ENCODE results near the gene MYDGF.

The MYDGF gene

GRCh38 chr19:4647676-4648644 is 22.2 kb downstream of the MYDGF start:
- TF ChIP-seq CTCF (IDR thresholded peaks at IDR 0.05; ENCODE audit: control insufficient read depth, extremely low read depth, insufficient read depth): no peak
- H3K4me3 ChIP-seq (ENCODE audit: low read depth, low read length): no peak overlapping the region
- DNase-seq (ENCODE audit: low read depth): no peak

- H3K4me3 ChIP-seq (ENCODE audit: low read depth, low read length): no peak overlapping the region
- TF ChIP-seq CTCF (IDR thresholded peaks at IDR 0.05; ENCODE audit: control insufficient read depth, extremely low read depth, insufficient read depth): no peak
These were observed 24.4 kb downstream of the MYDGF start for GRCh38 chr19:4645718-4646117.

GRCh38 chr19:4642625-4643024 is 27.5 kb downstream of the MYDGF start:
- TF ChIP-seq CTCF (IDR thresholded peaks at IDR 0.05; ENCODE audit: control insufficient read depth, extremely low read depth, insufficient read depth): no peak
- H3K4me3 ChIP-seq (ENCODE audit: low read depth, low read length): no peak overlapping the region
- no peak for DNase-seq (ENCODE audit: low read depth)

More at GRCh38 chr19:4645718-4646117, 24.4 kb downstream of the MYDGF start:
- no peak for DNase-seq (ENCODE audit: low read depth)

- H3K4me3 ChIP-seq (ENCODE audit: low read depth, low read length): no peak overlapping the region
- no peak for DNase-seq (ENCODE audit: low read depth)
- TF ChIP-seq CTCF (IDR thresholded peaks at IDR 0.05; ENCODE audit: control insufficient read depth, extremely low read depth, insufficient read depth): no peak
These were observed 29.0 kb downstream of the MYDGF start for GRCh38 chr19:4641132-4641531.

- TF ChIP-seq CTCF (IDR thresholded peaks at IDR 0.05; ENCODE audit: control insufficient read depth, extremely low read depth, insufficient read depth): no peak
- DNase-seq (ENCODE audit: low read depth): no peak
- H3K4me3 ChIP-seq (ENCODE audit: low read depth, low read length): peak overlapping the region; percentile 62
These were observed 29.7 kb downstream of the MYDGF start for GRCh38 chr19:4640247-4641000.

- no peak for TF ChIP-seq CTCF (IDR thresholded peaks at IDR 0.05; ENCODE audit: control insufficient read depth, extremely low read depth, insufficient read depth)
- peak overlapping the region; percentile 62 for H3K4me3 ChIP-seq (ENCODE audit: low read depth, low read length)
- DNase-seq (ENCODE audit: low read depth): no peak
These were observed 30.5 kb downstream of the MYDGF start for GRCh38 chr19:4639531-4640246.
